H1 (cell line): ENCODE results near the gene A3GALT2. TPM values are rescaled to one million over a fixed set of nuclear protein-coding genes. Genes with fewer than 3 reads are reported as not detected.

ENCODE experiments used
- CTCF ChIA-PET: fragments of 300-600 bp; sonication (Branson Sonifier 250); formaldehyde crosslinking; loops from one replicate; lab custom pipeline; 2021; ENCODE audit not compliant: partially characterized antibody; lab: Charles Lee
- POLR2A ChIA-PET: fragments of 300-600 bp; sonication (Branson Sonifier 250); formaldehyde crosslinking; loops from one replicate; lab custom pipeline; 2021; ENCODE audit warnings: inconsistent platforms; ENCODE audit not compliant: partially characterized antibody; lab: Charles Lee
- DNase-seq, 2 experiments: peaks; one replicate each; pipeline versions ENCODE4 v3.0.0 to v3.0.0-alpha.2; 2010 to 2022; ENCODE audit warnings: low spot score in 2 of 2, low read depth in 1 of 2, mixed read lengths in 1 of 2
- FAIRE-seq: peaks from 2 replicates; lab custom pipeline; 2011; peaks lifted over from hg19 to GRCh38; lab: Jason Lieb, UNC
- H2AFZ ChIP-seq: 2 replicates; pipeline ENCODE4 v1.8.1; 2012; ENCODE audit warnings: low read length, inconsistent platforms
- H2AK5ac ChIP-seq: 2 replicates; pipeline ENCODE4 v1.6.1; 2013; ENCODE audit warnings: low read depth, low read length
- H2BK120ac ChIP-seq: replicated peaks from 2 replicates; pipeline ENCODE3; 2013; ENCODE audit warnings: low read depth, low read length, inconsistent platforms
- H2BK12ac ChIP-seq: 2 replicates; pipeline ENCODE4 v1.6.1; 2013; ENCODE audit warnings: low read depth, low read length
- H2BK15ac ChIP-seq: 2 replicates; pipeline ENCODE4 v1.6.1; 2013; ENCODE audit warnings: low read length
- H2BK20ac ChIP-seq: 2 replicates; pipeline ENCODE4 v1.6.1; 2013; ENCODE audit warnings: low read length
- H2BK5ac ChIP-seq: 2 replicates; pipeline ENCODE4 v1.6.1; 2013; ENCODE audit warnings: low read depth, low read length
- H3K14ac ChIP-seq: 2 replicates; pipeline ENCODE4 v1.6.1; 2013; ENCODE audit warnings: inconsistent platforms; ENCODE audit not compliant: insufficient read length
- H3K18ac ChIP-seq: 2 replicates; pipeline ENCODE4 v1.6.1; 2013; ENCODE audit warnings: low read length; ENCODE audit errors: extremely low read depth
- H3K23ac ChIP-seq: 2 replicates; pipeline ENCODE4 v1.6.1; 2013; ENCODE audit warnings: inconsistent platforms; ENCODE audit not compliant: insufficient read length
- H3K23me2 ChIP-seq: 2 replicates; pipeline ENCODE4 v1.6.1; 2013; ENCODE audit warnings: low read depth, low read length
- H3K27ac ChIP-seq: 2 replicates; pipeline ENCODE4 v1.6.1; 2011; ENCODE audit warnings: low read depth, low read length, inconsistent platforms
- H3K27me3 ChIP-seq, 4 experiments: replicated peaks in 1 of 4; 1 replicate in 1 of 4; 2 replicates in 3 of 4; pipeline versions ENCODE4 v1.6.1 to v1.8.1; 2011 to 2013; ENCODE audit warnings: low read length in 3 of 4, mild to moderate bottlenecking in 3 of 4, inconsistent platforms in 2 of 4, mixed read lengths in 2 of 4, moderate library complexity in 1 of 4; ENCODE audit not compliant: control insufficient read depth in 3 of 4, insufficient read depth in 3 of 4; ENCODE audit errors: extremely low read depth in 1 of 4
- H3K36me3 ChIP-seq, 4 experiments: 2 replicates each; pipeline versions ENCODE4 v1.6.1 to v1.8.1; 2011 to 2013; ENCODE audit warnings: mild to moderate bottlenecking in 4 of 4, low read length in 3 of 4, moderate library complexity in 2 of 4, control low read depth in 1 of 4, inconsistent platforms in 1 of 4; ENCODE audit not compliant: insufficient read depth in 4 of 4, control insufficient read depth in 2 of 4
- H3K4ac ChIP-seq: replicated peaks from 2 replicates; pipeline ENCODE3; 2013; ENCODE audit warnings: low read length, low read depth, mixed read lengths, inconsistent platforms; ENCODE audit not compliant: insufficient read length
- H3K4me1 ChIP-seq, 4 experiments: replicated peaks in 1 of 4; 1 replicate in 1 of 4; 2 replicates in 3 of 4; pipeline versions ENCODE4 v1.6.1 to v1.8.1; 2011 to 2013; ENCODE audit warnings: low read length in 3 of 4, inconsistent platforms in 2 of 4, mixed read lengths in 1 of 4; ENCODE audit not compliant: insufficient read depth in 4 of 4, control insufficient read depth in 3 of 4
- H3K4me2 ChIP-seq, 2 experiments: 2 replicates each; pipeline versions ENCODE4 v1.6.1 to v1.8.1; 2011 to 2013; ENCODE audit warnings: low read depth in 2 of 2, low read length in 2 of 2, control low read depth in 1 of 2, inconsistent platforms in 1 of 2, mild to moderate bottlenecking in 1 of 2; ENCODE audit not compliant: insufficient read depth in 1 of 2
- H3K4me3 ChIP-seq, 4 experiments: fragments of 200-600, 300-600 bp in 1 of 4; sonication (generic), shearing (Covaris generic), sonication (Bioruptor Twin) in 1 of 4; 2 replicates each; pipeline versions ENCODE4 v1.5.1 to v1.8.1; 2011 to 2016; ENCODE audit warnings: low read length in 4 of 4, low read depth in 3 of 4, control low read depth in 2 of 4, inconsistent platforms in 2 of 4, mild to moderate bottlenecking in 2 of 4, mixed read lengths in 1 of 4, moderate library complexity in 1 of 4; ENCODE audit not compliant: insufficient read depth in 2 of 4; ENCODE audit errors: extremely low read depth in 1 of 4
- H3K56ac ChIP-seq: replicated peaks from 2 replicates; pipeline ENCODE3; 2013; ENCODE audit warnings: low read depth, mild to moderate bottlenecking, mixed read lengths, low read length, inconsistent platforms; ENCODE audit not compliant: insufficient read length
- H3K79me1 ChIP-seq: 2 replicates; pipeline ENCODE4 v1.6.1; 2013; ENCODE audit warnings: low read depth, low read length, control low read depth
- H3K79me2 ChIP-seq, 2 experiments: 2 replicates each; pipeline versions ENCODE4 v1.6.1 to v1.8.1; 2012 to 2013; ENCODE audit warnings: low read length in 2 of 2, mild to moderate bottlenecking in 2 of 2, inconsistent platforms in 1 of 2; ENCODE audit not compliant: insufficient read depth in 2 of 2, control insufficient read depth in 1 of 2
- H3K9ac ChIP-seq, 4 experiments: replicated peaks in 1 of 4; 1 replicate in 1 of 4; 2 replicates in 3 of 4; pipeline versions ENCODE4 v1.6.1 to v1.8.1; 2011 to 2013; ENCODE audit warnings: low read depth in 3 of 4, low read length in 3 of 4, control low read depth in 2 of 4, mild to moderate bottlenecking in 2 of 4, moderate library complexity in 2 of 4, inconsistent platforms in 1 of 4; ENCODE audit errors: extremely low read depth in 1 of 4
- H3K9me3 ChIP-seq, 2 experiments: 2 replicates each; pipeline versions ENCODE4 v1.6.1 to v1.8.1; 2012 to 2013; ENCODE audit warnings: mild to moderate bottlenecking in 2 of 2, moderate library complexity in 2 of 2, control low read depth in 1 of 2, inconsistent platforms in 1 of 2, low read depth in 1 of 2, low read length in 1 of 2, mixed read lengths in 1 of 2; ENCODE audit not compliant: insufficient read depth in 2 of 2
- H4K20me1 ChIP-seq, 2 experiments: replicated peaks in 1 of 2; 2 replicates each; pipeline versions ENCODE3 to v1.8.1; 2011 to 2013; ENCODE audit warnings: inconsistent platforms in 2 of 2, low read length in 2 of 2, mild to moderate bottlenecking in 1 of 2; ENCODE audit not compliant: insufficient read depth in 2 of 2, control insufficient read depth in 1 of 2
- H4K5ac ChIP-seq: 2 replicates; pipeline ENCODE4 v1.6.1; 2013; ENCODE audit warnings: low read length, low read depth, mixed read lengths, inconsistent platforms; ENCODE audit not compliant: insufficient read length
- H4K8ac ChIP-seq: 2 replicates; pipeline ENCODE4 v1.8.0; 2013; ENCODE audit warnings: mild to moderate bottlenecking, moderate library complexity, low read length, inconsistent platforms; ENCODE audit not compliant: insufficient read depth; ENCODE audit errors: extremely low read depth
- H4K91ac ChIP-seq: replicated peaks from 2 replicates; pipeline ENCODE3; 2013; ENCODE audit warnings: low read length, mixed read lengths, inconsistent platforms; ENCODE audit not compliant: insufficient read length
- BCL11A ChIP-seq, 2 experiments: IDR thresholded peaks; one replicate each; pipeline ENCODE4 v1.6.1; 2011; ENCODE audit warnings: low read depth in 2 of 2, low read length in 2 of 2, mild to moderate bottlenecking in 2 of 2
- CBX8 ChIP-seq: fragments of 300-800, 300-1000 bp; sonication (generic); IDR thresholded peaks from 2 replicates; pipeline ENCODE4 v1.7.1; 2016; ENCODE audit warnings: low read depth, low read length, borderline replicate concordance
- CEBPB ChIP-seq: IDR thresholded peaks from 2 replicates; pipeline ENCODE4 v1.6.1; 2012; ENCODE audit warnings: low read depth, low read length
- EZH2 ChIP-seq: fragments of 200-600 bp; sonication (generic); IDR thresholded peaks from 2 replicates; pipeline ENCODE4 v1.7.1; 2012; ENCODE audit warnings: low read depth, mild to moderate bottlenecking, moderate library complexity, low read length, inconsistent platforms; ENCODE audit not compliant: severe bottlenecking
- SIN3A ChIP-seq, 2 experiments: IDR thresholded peaks in 1 of 2; conservative IDR thresholded peaks in 1 of 2; 2 replicates each; pipeline ENCODE4 v1.6.1; 2011 to 2012; ENCODE audit warnings: low read length in 2 of 2, improper control_type of control experiment in 1 of 2, low read depth in 1 of 2, mild to moderate bottlenecking in 1 of 2
- SP4 ChIP-seq: IDR thresholded peaks from 2 replicates; pipeline ENCODE4 v1.6.1; 2012; ENCODE audit warnings: low read length, inconsistent platforms
- SRF ChIP-seq: IDR thresholded peaks from 2 replicates; pipeline ENCODE4 v1.6.1; 2011; ENCODE audit warnings: mild to moderate bottlenecking, low read depth, low read length, moderate library complexity
- TAF1 ChIP-seq: IDR thresholded peaks from 2 replicates; pipeline ENCODE4 v1.6.1; 2011; ENCODE audit warnings: mild to moderate bottlenecking, low read depth, low read length
- TEAD4 ChIP-seq: IDR thresholded peaks from 2 replicates; pipeline ENCODE4 v1.6.1; 2012; ENCODE audit warnings: low read depth, low read length, inconsistent platforms, mixed read lengths
- WGBS, 2 experiments: shearing (Covaris generic) in 1 of 2; methylation state at CpG; one replicate each; pipeline versions ENCODE4 v1.1.6 to v1.1.7; 2013 to 2015; ENCODE audit warnings: low lambda C conversion rate in 2 of 2, mixed read lengths in 2 of 2, inconsistent platforms in 1 of 2, low coverage in 1 of 2, missing lambda C conversion rate in 1 of 2; ENCODE audit not compliant: insufficient replicate concordance in 2 of 2, insufficient coverage in 1 of 2, insufficient read length in 1 of 2; ENCODE audit errors: extremely low coverage in 1 of 2, missing lambda C conversion rate in 1 of 2; 5-methylcytosine and 5-hydroxymethylcytosine counted together
- polyA plus RNA-seq, 7 experiments: library from polyadenylated mRNA; depleted of rRNA in 3 of 7; stranded (reverse) in 5 of 7; unstranded in 2 of 7; fragments of >200 nt in 5 of 7; fragments of 200-250 nt in 2 of 7; gene quantifications; 1 replicate in 5 of 7; 2 replicates in 1 of 7; 4 replicates in 1 of 7; pipeline versions ENCODE4 v1.2.1 to v1.2.3, GENCODE V29; 2011 to 2013; ENCODE audit warnings: missing spikeins in 2 of 7, mixed read lengths in 2 of 7
- total RNA-seq: library from RNA; stranded (reverse); fragmentation: NEBNext Ultra II Directional; extraction: Animal tissue kit (Norgen Biotek cat#: 25700); gene quantifications from 2 replicates; pipeline ENCODE4 v1.2.1, GENCODE V29; 2021

The A3GALT2 gene
- total and polyA plus RNA-seq, 2 of the 8 experiments (the other 6 are each of a cell fraction or from before 2014, with no cell fraction given): not detected

- no peaks in the 10 kb centered on the region for H3K79me2 ChIP-seq
These were observed 15.7 kb upstream of the A3GALT2 start for GRCh38 chr1:33336580-33336979.

More at GRCh38 chr1:33336580-33336979, 15.7 kb upstream of the A3GALT2 start:
- DNase-seq (no peak), FAIRE-seq (no peak)
- no peaks in the 10 kb centered on the region; a peak in 1 of 7 replicates for H3K27me3 ChIP-seq
- H3K4me2 ChIP-seq: no peak overlapping the region
- H3K23me2 ChIP-seq: no peaks in the 10 kb centered on the region
- no peaks in the 10 kb centered on the region for H3K9me3 ChIP-seq
- H3K36me3 ChIP-seq: no peaks in the 10 kb centered on the region
- peak overlapping the region; percentile 67; the same call in 1 of the 2 replicates for H2BK5ac ChIP-seq
- no peak overlapping the region for H2BK120ac ChIP-seq
- POLR2A ChIA-PET: no interaction called here
- H3K9ac ChIP-seq: no peak overlapping the region
- H2BK20ac ChIP-seq: no peak overlapping the region
- no peaks in the 10 kb centered on the region for H3K79me1 ChIP-seq
- CTCF ChIA-PET: interaction anchor here (0.9 to 4.3 kb wide), 6 partner anchors 13 to 41 kb away, joined by 4 to 37 read pairs (median 6); no protein-coding TSS in a partner anchor
- no peak overlapping the region for H4K5ac ChIP-seq
- no peak overlapping the region for H2AFZ ChIP-seq
- peaks cover 0 to 8% of the 10 kb centered on the region in 2 experiments for H4K20me1 ChIP-seq
- H3K27ac ChIP-seq: no peak overlapping the region
- no peak overlapping the region for H2AK5ac ChIP-seq
- no peak overlapping the region; the same call in 1 of the 2 replicates for H4K8ac ChIP-seq
- H2BK15ac ChIP-seq: no peak overlapping the region
- no peak overlapping the region for H3K4ac ChIP-seq
- peaks cover 17 to 37% (median 24%) of the 10 kb centered on the region in 4 experiments for H3K4me1 ChIP-seq
- H3K18ac ChIP-seq: no peak overlapping the region
- no peak overlapping the region for H4K91ac ChIP-seq
- H2BK12ac ChIP-seq: no peak overlapping the region
- no peak overlapping the region for H3K14ac ChIP-seq
- no peak overlapping the region for H3K4me3 ChIP-seq
- TF ChIP-seq TAF1: no peak
- TF ChIP-seq SIN3A (conservative IDR thresholded peaks at IDR 0.05 in 1 of 2, IDR thresholded peaks at IDR 0.05 in 1 of 2; ENCODE audit: low read depth in 1 of 2, low read length in 2 of 2): no peak
- no peak for TF ChIP-seq CBX8
- TF ChIP-seq BCL11A (IDR thresholded peaks at IDR 0.05; ENCODE audit: low read depth in 2 of 2, low read length in 2 of 2): no peak
- TF ChIP-seq EZH2: no peak
- TF ChIP-seq SP4: no peak
- no peak for TF ChIP-seq SRF
- no peak for TF ChIP-seq TEAD4
- TF ChIP-seq CEBPB: no peak
- H3K23ac ChIP-seq: no peak overlapping the region
- no peak overlapping the region for H3K56ac ChIP-seq
- WGBS, 2 experiments: 82% methylated on average over 9 of the region's 9 CpGs; no CpG with 5 or more reads in 1 of the 2 experiments
